Spinal cord (tissue), 10 donors: ENCODE measurements around the gene CNTNAP3B. TPM values are rescaled to one million over a fixed set of nuclear protein-coding genes. Genes with fewer than 3 reads are reported as not detected.
A peak's percentile ranks its signal among the peaks of the same experiment; 100 is the strongest.
"Not testable (repeated sequence)": the region's sequence is repeated elsewhere in the genome, so short reads cannot be mapped to it uniquely, and the experiment has no call there.

ENCODE experiments used
- DNase-seq, 6 donors: peaks; one replicate each; pipeline versions ENCODE4 v3.0.0 to v3.0.0-alpha.2; 2013 to 2015; ENCODE audit warnings: low spot score in 6 of 6, low read depth in 4 of 6
- H3K27ac ChIP-seq: one replicate; pipeline ENCODE4 v1.5.1; 2013; ENCODE audit warnings: low read depth, low read length, control low read depth
- H3K27me3 ChIP-seq: one replicate; pipeline ENCODE4 v1.6.1; 2013; ENCODE audit warnings: low read length; ENCODE audit not compliant: control insufficient read depth, insufficient read depth
- H3K36me3 ChIP-seq: one replicate; pipeline ENCODE4 v1.6.1; 2013; ENCODE audit warnings: low read length; ENCODE audit not compliant: control insufficient read depth, insufficient read depth
- H3K4me1 ChIP-seq: one replicate; pipeline ENCODE4 v1.6.1; 2013; ENCODE audit warnings: low read length; ENCODE audit not compliant: control insufficient read depth, insufficient read depth
- H3K4me3 ChIP-seq: one replicate; pipeline ENCODE4 v1.5.1; 2013; ENCODE audit warnings: low read depth, low read length, control low read depth
- H3K9me3 ChIP-seq: one replicate; pipeline ENCODE4 v1.6.1; 2013; ENCODE audit warnings: low read length; ENCODE audit not compliant: control insufficient read depth, insufficient read depth
- WGBS: methylation state at CpG from one replicate; pipeline ENCODE4 v1.1.5; 2013; ENCODE audit warnings: missing lambda C conversion rate; ENCODE audit not compliant: insufficient coverage; 5-methylcytosine and 5-hydroxymethylcytosine counted together
- polyA plus RNA-seq, 2 donors: library from polyadenylated mRNA; unstranded; fragments of 120-200 nt; gene quantifications; one replicate each; pipeline ENCODE4 v1.2.1, GENCODE V29; 2013; ENCODE audit not compliant: insufficient read length in 2 of 2
- total RNA-seq, 2 donors: library from RNA; depleted of rRNA in 1 of 2; stranded (reverse); fragments of 120-200 nt in 1 of 2; fragments of >200 nt in 1 of 2; gene quantifications; one replicate each; pipeline versions ENCODE4 v1.2.3 to v1.2.4, GENCODE V29; 2013 to 2014
- donor health status: healthy.

CNTNAP3B gene
- total and polyA plus RNA-seq, 4 donors: 19.1 to 44.6 (median 26.2) TPM

GRCh38 chr9:41980271-41980670 lies 149.0 kb downstream of the CNTNAP3B start:
- not testable (repeated sequence) for H3K27me3 ChIP-seq, H3K36me3 ChIP-seq, H3K27ac ChIP-seq, H3K4me1 ChIP-seq, DNase-seq, H3K4me3 ChIP-seq, H3K9me3 ChIP-seq
- no CpG with 5 or more reads among the region's 2 CpGs for WGBS

GRCh38 chr9:41977965-41978600 lies 151.1 kb downstream of the CNTNAP3B start:
- not testable (repeated sequence) for DNase-seq, H3K9me3 ChIP-seq
- no CpG with 5 or more reads among the region's 5 CpGs for WGBS

GRCh38 chr9:41974906-41975305 lies 154.3 kb downstream of the CNTNAP3B start:
- WGBS: no CpG with 5 or more reads among the region's 17 CpGs
- not testable (repeated sequence) for H3K27ac ChIP-seq, H3K4me3 ChIP-seq, H3K4me1 ChIP-seq, H3K27me3 ChIP-seq, H3K9me3 ChIP-seq, DNase-seq, H3K36me3 ChIP-seq

More at GRCh38 chr9:41977965-41978600, 151.1 kb downstream of the CNTNAP3B start:
- H3K27ac ChIP-seq, H3K4me1 ChIP-seq, H3K27me3 ChIP-seq, H3K4me3 ChIP-seq, H3K36me3 ChIP-seq: not testable (repeated sequence)

GRCh38 chr9:41953007-41953406 lies 176.2 kb downstream of the CNTNAP3B start:
- DNase-seq: peak in 1 of 6 donors; percentile 3
- H3K27me3 ChIP-seq, H3K4me3 ChIP-seq, H3K4me1 ChIP-seq, H3K36me3 ChIP-seq, H3K9me3 ChIP-seq, H3K27ac ChIP-seq: not testable (repeated sequence)
- 21% methylated on average over 32 of the region's 43 CpGs for WGBS

GRCh38 chr9:41941738-41942137 lies 187.5 kb downstream of the CNTNAP3B start:
- H3K9me3 ChIP-seq, H3K4me1 ChIP-seq, H3K27me3 ChIP-seq, H3K36me3 ChIP-seq, H3K27ac ChIP-seq, H3K4me3 ChIP-seq: not testable (repeated sequence)
- DNase-seq: peak in 1 of 6 donors; percentile 0
- no CpG with 5 or more reads among the region's 3 CpGs for WGBS

GRCh38 chr9:41938143-41938542 lies 191.1 kb downstream of the CNTNAP3B start:
- not testable (repeated sequence) for H3K27me3 ChIP-seq, H3K36me3 ChIP-seq, H3K27ac ChIP-seq, DNase-seq, H3K4me3 ChIP-seq, H3K9me3 ChIP-seq, H3K4me1 ChIP-seq

GRCh38 chr9:41935727-41936126 lies 193.5 kb downstream of the CNTNAP3B start:
- not testable (repeated sequence) for H3K27ac ChIP-seq, H3K4me1 ChIP-seq, H3K36me3 ChIP-seq, H3K9me3 ChIP-seq, H3K4me3 ChIP-seq, H3K27me3 ChIP-seq, DNase-seq
- no CpG with 5 or more reads among the region's 3 CpGs for WGBS

GRCh38 chr9:41929172-41929571 lies 200.1 kb downstream of the CNTNAP3B start:
- no CpG with 5 or more reads among the region's 6 CpGs for WGBS
- H3K27me3 ChIP-seq, H3K27ac ChIP-seq, H3K4me3 ChIP-seq, H3K36me3 ChIP-seq, H3K9me3 ChIP-seq, H3K4me1 ChIP-seq, DNase-seq: not testable (repeated sequence)

- H3K4me1 ChIP-seq, H3K27ac ChIP-seq, H3K9me3 ChIP-seq, H3K27me3 ChIP-seq, DNase-seq, H3K36me3 ChIP-seq, H3K4me3 ChIP-seq: not testable (repeated sequence)
- no CpG with 5 or more reads among the region's 1 CpG for WGBS
These were observed 211.9 kb downstream of the CNTNAP3B start for GRCh38 chr9:41917374-41917773.

GRCh38 chr9:41905488-41905887 lies 223.7 kb downstream of the CNTNAP3B start:
- H3K27ac ChIP-seq, H3K9me3 ChIP-seq, H3K27me3 ChIP-seq, H3K4me3 ChIP-seq, DNase-seq, H3K36me3 ChIP-seq, H3K4me1 ChIP-seq: not testable (repeated sequence)
- no CpG with 5 or more reads among the region's 4 CpGs for WGBS
